HL-60/S4 treated with retinoic acid at 250 ng/mL for 4 days and 3 days (cell line): ENCODE results near the gene RBM48.
"Not testable (repeated sequence)": the region's sequence is repeated elsewhere in the genome, so short reads cannot be mapped to it uniquely, and the experiment has no call there.

ENCODE experiments used
- in situ Hi-C: fragments of 300-500 bp; cut with MboI; formaldehyde crosslinking; loops from 2 replicates; pipeline ENCODE4 v1.7.0; 2022; ENCODE audit warnings: low sequenced_read_pairs

Gene RBM48

GRCh38 chr7:92543542-92543941 lies 14.9 kb downstream of the RBM48 start:
- in situ Hi-C loops: not testable (repeated sequence)

GRCh38 chr7:92545116-92545515 lies 16.5 kb downstream of the RBM48 start:
- in situ Hi-C loops: not testable (repeated sequence)

- in situ Hi-C loops: no loop called here
These were observed 18.4 kb downstream of the RBM48 start for GRCh38 chr7:92546856-92547497.

GRCh38 chr7:92547579-92547978 lies 19.0 kb downstream of the RBM48 start:
- in situ Hi-C loops: no loop called here

- in situ Hi-C loops: no loop called here
These were observed 21.6 kb downstream of the RBM48 start for GRCh38 chr7:92550194-92550593.

- in situ Hi-C loops: no loop called here
These were observed 28.7 kb downstream of the RBM48 start for GRCh38 chr7:92557249-92557648.

- in situ Hi-C loops: no loop called here
These were observed 29.3 kb downstream of the RBM48 start for GRCh38 chr7:92557808-92558362.

GRCh38 chr7:92560602-92561001 lies 32.0 kb downstream of the RBM48 start:
- in situ Hi-C loops: no loop called here

- in situ Hi-C loops: no loop called here
These were observed 34.8 kb downstream of the RBM48 start for GRCh38 chr7:92563345-92563744.

GRCh38 chr7:92567460-92567859 lies 38.9 kb downstream of the RBM48 start:
- in situ Hi-C loops: no loop called here

- in situ Hi-C loops: no loop called here
These were observed 40.5 kb downstream of the RBM48 start for GRCh38 chr7:92569137-92569536.

- in situ Hi-C loops: no loop called here
These were observed 47.7 kb downstream of the RBM48 start for GRCh38 chr7:92576296-92576695.

- in situ Hi-C loops: no loop called here
These were observed 54.4 kb downstream of the RBM48 start for GRCh38 chr7:92582948-92583347.

GRCh38 chr7:92584953-92585352 lies 56.4 kb downstream of the RBM48 start:
- in situ Hi-C loops: no loop called here

- in situ Hi-C loops: no loop called here
These were observed 57.8 kb downstream of the RBM48 start for GRCh38 chr7:92586403-92586802.

GRCh38 chr7:92586841-92587240 lies 58.2 kb downstream of the RBM48 start:
- in situ Hi-C loops: no loop called here
